Ovary (tissue), 9 donors: ENCODE measurements around the gene MS4A1. TPM values are rescaled to one million over a fixed set of nuclear protein-coding genes. Genes with fewer than 3 reads are reported as not detected.

ENCODE experiments used
- DNase-seq, 5 donors: peaks; one replicate each; pipeline ENCODE4 v3.0.0-alpha.2; 2019 to 2020
- H3K27ac ChIP-seq, 2 donors: fragments of 200-600 bp; one replicate each; pipeline versions ENCODE4 v1.5.1 to v1.8.0; 2019 to 2022
- H3K27me3 ChIP-seq: fragments of 200-600 bp; one replicate; pipeline ENCODE4 v1.8.0; 2022
- H3K36me3 ChIP-seq: fragments of 200-600 bp; sonication (generic); one replicate; pipeline ENCODE4 v1.5.1; 2019
- H3K4me1 ChIP-seq: one replicate; pipeline ENCODE4 v1.8.1; 2013; ENCODE audit warnings: mild to moderate bottlenecking, moderate library complexity; ENCODE audit not compliant: insufficient read depth
- H3K4me3 ChIP-seq: fragments of 200-600 bp; sonication (generic); one replicate; pipeline ENCODE4 v1.5.1; 2017
- H3K9me3 ChIP-seq, 2 donors: fragments of 200-600 bp in 1 of 2; sonication (generic) in 1 of 2; one replicate each; pipeline versions ENCODE4 v1.5.1 to v1.8.1; 2013 to 2019; ENCODE audit warnings: mild to moderate bottlenecking in 1 of 2, moderate library complexity in 1 of 2
- CTCF ChIP-seq, 3 donors: fragments of 450-650 bp in 2 of 3; fragments of 200-600 bp in 1 of 3; IDR thresholded peaks; one replicate each; pipeline versions ENCODE4 v1.5.1 to v1.8.0; 2016 to 2022; ENCODE audit warnings: antibody characterized with exemption in 3 of 3, mild to moderate bottlenecking in 1 of 3
- EP300 ChIP-seq: sonication (generic); formaldehyde crosslinking; IDR thresholded peaks from one replicate; pipeline ENCODE4 v1.6.1; 2017; ENCODE audit warnings: antibody characterized with exemption
- POLR2A ChIP-seq: fragments of 450-650 bp; IDR thresholded peaks from one replicate; pipeline ENCODE4 v1.6.1; 2017; ENCODE audit warnings: antibody characterized with exemption, mild to moderate bottlenecking, moderate library complexity
- WGBS, 3 donors: extraction: QIAGEN DNeasy Blood & Tissue Kit in 1 of 3; methylation state at CpG; one replicate each; pipeline versions ENCODE4 v1.1.5 to v1.1.7; 2013 to 2017; 5-methylcytosine and 5-hydroxymethylcytosine counted together
- intact Hi-C, 4 donors: fragments of 100-400 bp; cut with DNase I; formaldehyde crosslinking; loops; one replicate each; pipeline versions ENCODE4 v1.11.0 to v1.15.1; 2022 to 2023
- polyA plus RNA-seq, 2 donors: library from polyadenylated mRNA; stranded (reverse); fragments of 200-250 nt in 1 of 2; fragments of 350-450 nt in 1 of 2; fragmentation: Illumina TruSeq in 1 of 2; extraction: RNeasy Lipid Tissue Mini Kit (QIAGEN cat#74804) in 1 of 2; gene quantifications; one replicate each; pipeline ENCODE4 v1.2.3, GENCODE V29; 2013 to 2014
- total RNA-seq, 7 donors: library from RNA; depleted of rRNA in 2 of 7; stranded (reverse); fragments of >200 nt in 2 of 7; fragmentation: NEBNext Ultra II Directional in 3 of 7; extraction: Animal tissue kit (Norgen Biotek cat#: 25700) in 3 of 7; gene quantifications; one replicate each; pipeline versions ENCODE4 v1.1.0 to v1.2.4, GENCODE V29; 2016 to 2023
- donor health status: DM: no; HTN: no; CAD: no; lungs with moderate emphysema.
- donor health status: DM: no; HTN: no; CAD: no.
- donor health status: Bipolar disorder and iron deficiency.
- donor health status: DM: yes; HTN: yes; CAD: no.
- donor health status: DM: no; HTN: no; CAD: no.
- donor health status: DM: yes; HTN: yes; CAD: no.

Gene MS4A1
- total and polyA plus RNA-seq, 9 donors = 0.05 to 0.74 (median 0.27) TPM; not detected in 4

- intact Hi-C loops = no loop called here
- no peak overlapping the region for H3K27ac ChIP-seq
- H3K9me3 ChIP-seq = no peaks in the 10 kb centered on the region
- 81 to 87% (median 81%) methylated on average over 2 of the region's 2 CpGs for WGBS, 3 donors
- DNase-seq = no peak
- no peaks in the 10 kb centered on the region for H3K27me3 ChIP-seq
- TF ChIP-seq EP300 (no peak), CTCF (IDR thresholded peaks at IDR 0.05) (no peak)
- H3K4me1 ChIP-seq = no peaks in the 10 kb centered on the region
- no peaks in the 10 kb centered on the region for H3K36me3 ChIP-seq
- H3K4me3 ChIP-seq = no peak overlapping the region
These were observed 42.8 kb downstream of the MS4A1 start for GRCh38 chr11:60498399-60498798.

GRCh38 chr11:60498853-60499252 lies 43.2 kb downstream of the MS4A1 start:
- no peak for DNase-seq
- Histone ChIP-seq H3K4me3 (no peak overlapping the region), H3K27ac (no peak overlapping the region), H3K36me3 (no peaks in the 10 kb centered on the region), H3K4me1 (no peaks in the 10 kb centered on the region), H3K9me3 (no peaks in the 10 kb centered on the region), H3K27me3 (no peaks in the 10 kb centered on the region)
- TF ChIP-seq EP300 = no peak
- no peak for TF ChIP-seq POLR2A
- no peak for TF ChIP-seq CTCF (IDR thresholded peaks at IDR 0.05)
- intact Hi-C loops = no loop called here
- 52 to 61% (median 57%) methylated on average over 4 of the region's 4 CpGs for WGBS, 3 donors

DNA sequence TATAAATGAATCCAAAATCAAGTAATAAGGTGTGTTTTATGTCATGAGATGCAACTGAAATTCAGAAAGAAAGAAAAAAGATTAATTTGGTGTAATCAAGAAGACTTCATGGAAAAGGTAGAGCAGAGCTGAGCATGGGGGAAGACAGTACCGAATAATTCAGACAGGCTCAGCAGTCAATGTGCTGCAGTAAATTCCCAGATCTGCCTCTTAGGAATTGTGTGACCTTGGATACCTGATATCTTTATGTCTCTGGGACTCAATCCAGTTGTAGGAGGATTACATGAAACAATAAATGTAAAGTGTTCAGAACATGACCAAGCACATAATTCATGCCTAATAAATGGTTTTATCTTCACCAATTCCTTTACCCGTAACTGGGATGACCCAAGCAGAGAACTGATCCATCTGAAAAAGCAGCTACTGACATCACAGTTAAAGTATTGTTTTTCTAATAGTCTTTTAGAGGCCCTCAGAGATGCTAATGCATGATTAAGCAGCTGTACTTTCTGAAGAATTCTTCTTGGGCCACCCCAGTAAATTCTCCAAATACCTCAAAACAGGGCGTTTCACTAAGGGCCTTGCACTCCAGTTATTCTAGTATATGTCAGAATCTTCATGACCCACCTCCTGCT lies 44.7 kb downstream of the MS4A1 start:
- no peak overlapping the region for H3K27ac ChIP-seq
- TF ChIP-seq CTCF (IDR thresholded peaks at IDR 0.05) (no peak), EP300 (no peak), POLR2A (no peak)
- H3K27me3 ChIP-seq = no peaks in the 10 kb centered on the region
- H3K9me3 ChIP-seq = no peaks in the 10 kb centered on the region
- 19 to 29% (median 26%) methylated on average over 3 of the region's 3 CpGs for WGBS, 3 donors
- intact Hi-C loops = no loop called here
- no peak overlapping the region for H3K4me3 ChIP-seq
- H3K4me1 ChIP-seq = no peaks in the 10 kb centered on the region
- no peak for DNase-seq
- no peaks in the 10 kb centered on the region for H3K36me3 ChIP-seq

DNA sequence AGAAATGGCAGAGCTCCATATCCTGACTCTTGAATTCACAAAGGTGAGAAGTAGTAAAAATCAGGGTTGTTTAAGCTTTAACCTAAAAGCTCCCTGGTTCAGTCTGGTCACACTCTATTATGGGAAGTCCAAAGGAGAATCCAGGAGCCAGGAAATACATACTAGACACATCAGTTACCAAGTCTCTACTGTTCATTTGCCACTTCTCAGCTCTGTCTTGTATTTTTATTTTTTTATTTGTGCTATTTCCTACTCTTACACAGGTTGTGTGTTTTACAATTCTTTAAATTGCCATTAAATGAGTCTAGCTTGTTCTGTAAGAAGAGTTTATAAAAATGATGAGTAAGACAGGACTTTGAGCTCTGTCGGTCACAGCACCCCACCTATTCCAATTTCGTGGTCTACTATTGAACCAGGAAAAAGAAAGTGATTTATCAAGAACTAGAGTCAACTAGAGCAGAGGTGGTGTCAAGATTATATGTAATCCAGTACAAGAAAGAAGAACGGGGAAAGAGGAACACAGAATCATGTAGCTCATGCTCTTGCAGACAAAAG lies 46.7 kb downstream of the MS4A1 start:
- WGBS, 3 donors = 75 to 86% (median 81%) methylated on average over 3 of the region's 3 CpGs
- Histone ChIP-seq H3K4me3 (no peak overlapping the region), H3K4me1 (no peaks in the 10 kb centered on the region), H3K36me3 (no peaks in the 10 kb centered on the region), H3K27ac (no peak overlapping the region), H3K9me3 (no peaks in the 10 kb centered on the region), H3K27me3 (no peaks in the 10 kb centered on the region)
- intact Hi-C loops = no loop called here
- DNase-seq = no peak
- TF ChIP-seq POLR2A (no peak), CTCF (IDR thresholded peaks at IDR 0.05) (no peak), EP300 (no peak)
